OCI-LY3 (cell line): ENCODE data around the gene C21orf58.
A peak's percentile ranks its signal among the peaks of the same experiment; 100 is the strongest.
"Not testable (repeated sequence)": the region's sequence is repeated elsewhere in the genome, so short reads cannot be mapped to it uniquely, and the experiment has no call there.

Experiments used
- H2AFZ ChIP-seq: fragments of 200-600, 300-600 bp; shearing (Covaris generic); 2 replicates; pipeline ENCODE4 v1.6.0; 2014; ENCODE audit warnings: antibody characterized with exemption, low read depth, low read length
- H3K27ac ChIP-seq: fragments of 200-600, 300-600 bp; sonication (generic); 2 replicates; pipeline ENCODE4 v1.5.1; 2014; ENCODE audit warnings: mild to moderate bottlenecking, low read length, moderate library complexity, mixed read lengths
- H3K27me3 ChIP-seq: fragments of 200-600, 300-600 bp; sonication (generic); 2 replicates; pipeline ENCODE4 v1.6.1; 2014; ENCODE audit warnings: low read depth, low read length, mixed read lengths
- H3K36me3 ChIP-seq: fragments of 200-600, 300-600 bp; sonication (generic); replicated peaks from 2 replicates; pipeline ENCODE3; 2014; ENCODE audit warnings: low read depth, low read length, mixed read lengths
- H3K4me1 ChIP-seq: fragments of 300-600, 200-600 bp; sonication (generic); 2 replicates; pipeline ENCODE4 v1.6.1; 2014; ENCODE audit warnings: low read length, mixed read lengths
- H3K4me2 ChIP-seq: fragments of 200-600, 300-600 bp; sonication (generic); 2 replicates; pipeline ENCODE4 v1.6.1; 2014; ENCODE audit warnings: low read length, mixed read lengths
- H3K4me3 ChIP-seq: fragments of 300-600, 200-600 bp; sonication (generic); 2 replicates; pipeline ENCODE4 v1.5.1; 2014; ENCODE audit warnings: antibody characterized with exemption, mild to moderate bottlenecking, low read length, moderate library complexity
- H3K79me2 ChIP-seq: fragments of 300-600, 200-600 bp; shearing (Covaris generic); 2 replicates; pipeline ENCODE4 v1.6.1; 2014; ENCODE audit warnings: mild to moderate bottlenecking, low read length, mixed read lengths
- H3K9ac ChIP-seq: fragments of 300-600, 200-600 bp; shearing (Covaris generic); 2 replicates; pipeline ENCODE4 v1.6.0; 2014; ENCODE audit warnings: mild to moderate bottlenecking, low read length, moderate library complexity
- H3K9me3 ChIP-seq: fragments of 200-600, 300-600 bp; shearing (Covaris generic); 2 replicates; pipeline ENCODE4 v1.6.1; 2014; ENCODE audit warnings: low read length, mixed read lengths; ENCODE audit not compliant: insufficient read depth
- H4K20me1 ChIP-seq: fragments of 200-600, 300-600 bp; sonication (generic); 2 replicates; pipeline ENCODE4 v1.6.1; 2016; ENCODE audit warnings: low read length, mixed read lengths; ENCODE audit not compliant: insufficient read depth
- EZH2phosphoT487 ChIP-seq: fragments of 200-600 bp; shearing (Covaris generic); IDR thresholded peaks from 2 replicates; pipeline ENCODE4 v1.6.1; 2018; ENCODE audit warnings: antibody characterized with exemption, mixed run types, low read depth
- TF ChIP-seq, protein P1 (sequence below): fragments of 200-600, 300-600 bp; sonication (generic); IDR thresholded peaks from 2 replicates; pipeline ENCODE4 v1.5.1; 2014; ENCODE audit warnings: antibody characterized with exemption, low read length, low read depth

C21orf58 gene

GRCh38 chr21:46323710-46324389 lies at the start of gene C21orf58, which contains the start of gene PCNT:
C21orf58 (minus strand) TSS chr21:46323870; CDS start chr21:46322738, 1,132 bp downstream.
PCNT (plus strand) TSS chr21:46324156; CDS start chr21:46324229, 73 bp downstream.
- Histone ChIP-seq H2AFZ (peak within 1 kb of the TSS; percentile 70; the same call in 1 of the 2 replicates), H3K4me1 (peaks cover 21% of the 10 kb centered on the region), H3K36me3 (peaks cover 28% of the 10 kb centered on the region), H3K4me3 (peak within 1 kb of the TSS; percentile 96), H3K9me3 (no peaks in the 10 kb centered on the region), H3K79me2 (peaks cover 63% of the 10 kb centered on the region), H3K27ac (peak within 1 kb of the TSS; percentile 89), H3K4me2 (peak within 1 kb of the TSS; percentile 92), H4K20me1 (0 out of 2 replicates have a peak, but pooled peaks cover 4% of the 10 kb centered on the region), H3K27me3 (no peaks in the 10 kb centered on the region), H3K9ac (peak within 1 kb of the TSS; percentile 94)
- TF ChIP-seq, protein P1, sequence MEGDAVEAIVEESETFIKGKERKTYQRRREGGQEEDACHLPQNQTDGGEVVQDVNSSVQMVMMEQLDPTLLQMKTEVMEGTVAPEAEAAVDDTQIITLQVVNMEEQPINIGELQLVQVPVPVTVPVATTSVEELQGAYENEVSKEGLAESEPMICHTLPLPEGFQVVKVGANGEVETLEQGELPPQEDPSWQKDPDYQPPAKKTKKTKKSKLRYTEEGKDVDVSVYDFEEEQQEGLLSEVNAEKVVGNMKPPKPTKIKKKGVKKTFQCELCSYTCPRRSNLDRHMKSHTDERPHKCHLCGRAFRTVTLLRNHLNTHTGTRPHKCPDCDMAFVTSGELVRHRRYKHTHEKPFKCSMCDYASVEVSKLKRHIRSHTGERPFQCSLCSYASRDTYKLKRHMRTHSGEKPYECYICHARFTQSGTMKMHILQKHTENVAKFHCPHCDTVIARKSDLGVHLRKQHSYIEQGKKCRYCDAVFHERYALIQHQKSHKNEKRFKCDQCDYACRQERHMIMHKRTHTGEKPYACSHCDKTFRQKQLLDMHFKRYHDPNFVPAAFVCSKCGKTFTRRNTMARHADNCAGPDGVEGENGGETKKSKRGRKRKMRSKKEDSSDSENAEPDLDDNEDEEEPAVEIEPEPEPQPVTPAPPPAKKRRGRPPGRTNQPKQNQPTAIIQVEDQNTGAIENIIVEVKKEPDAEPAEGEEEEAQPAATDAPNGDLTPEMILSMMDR: no peak
- TF ChIP-seq EZH2phosphoT487: no peak

DNA sequence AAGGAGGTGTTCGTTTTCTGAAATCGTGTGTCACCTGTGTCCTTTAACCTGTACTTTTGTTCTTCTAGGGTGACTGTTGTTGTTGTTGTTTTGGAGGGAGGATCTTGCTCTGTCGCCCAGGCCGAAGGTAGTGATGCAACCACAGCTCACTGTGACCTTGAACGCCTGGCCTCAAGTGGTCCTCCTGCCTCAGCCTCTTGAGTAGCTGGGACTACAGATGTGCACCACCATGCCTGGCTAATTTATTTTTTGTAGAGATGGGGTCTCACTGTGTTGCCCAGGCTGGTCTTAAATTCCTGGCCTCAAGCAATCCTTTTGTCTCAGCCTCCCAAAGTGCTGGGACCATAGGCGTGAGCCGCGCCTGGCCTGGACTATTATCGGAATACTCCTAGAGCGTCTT lies 49.3 kb upstream of the C21orf58 start:
- H3K27ac ChIP-seq, H3K27me3 ChIP-seq, H3K4me2 ChIP-seq, H2AFZ ChIP-seq, H3K9me3 ChIP-seq, H3K4me3 ChIP-seq, H3K9ac ChIP-seq: not testable (repeated sequence)
- Histone ChIP-seq H4K20me1 (peaks cover 24% of the 10 kb centered on the region), H3K4me1 (peaks cover 42% of the 10 kb centered on the region), H3K79me2 (peaks cover 27% of the 10 kb centered on the region), H3K36me3 (peaks cover 13% of the 10 kb centered on the region)

GRCh38 chr21:46372014-46372485 lies 48.4 kb upstream of the C21orf58 start:
- H3K4me1 ChIP-seq: peaks cover 44% of the 10 kb centered on the region
- peak overlapping the region; percentile 36 for H3K4me2 ChIP-seq
- peaks cover 24% of the 10 kb centered on the region for H4K20me1 ChIP-seq
- H3K36me3 ChIP-seq: peaks cover 19% of the 10 kb centered on the region
- H3K9ac ChIP-seq: no peak overlapping the region
- H3K79me2 ChIP-seq: peaks cover 27% of the 10 kb centered on the region
- no peak overlapping the region for H2AFZ ChIP-seq
- H3K4me3 ChIP-seq: no peak overlapping the region
- no peaks in the 10 kb centered on the region for H3K9me3 ChIP-seq
- no peak overlapping the region for H3K27ac ChIP-seq
- TF ChIP-seq, protein P1: no peak
- TF ChIP-seq EZH2phosphoT487: no peak
- H3K27me3 ChIP-seq: no peaks in the 10 kb centered on the region

DNA sequence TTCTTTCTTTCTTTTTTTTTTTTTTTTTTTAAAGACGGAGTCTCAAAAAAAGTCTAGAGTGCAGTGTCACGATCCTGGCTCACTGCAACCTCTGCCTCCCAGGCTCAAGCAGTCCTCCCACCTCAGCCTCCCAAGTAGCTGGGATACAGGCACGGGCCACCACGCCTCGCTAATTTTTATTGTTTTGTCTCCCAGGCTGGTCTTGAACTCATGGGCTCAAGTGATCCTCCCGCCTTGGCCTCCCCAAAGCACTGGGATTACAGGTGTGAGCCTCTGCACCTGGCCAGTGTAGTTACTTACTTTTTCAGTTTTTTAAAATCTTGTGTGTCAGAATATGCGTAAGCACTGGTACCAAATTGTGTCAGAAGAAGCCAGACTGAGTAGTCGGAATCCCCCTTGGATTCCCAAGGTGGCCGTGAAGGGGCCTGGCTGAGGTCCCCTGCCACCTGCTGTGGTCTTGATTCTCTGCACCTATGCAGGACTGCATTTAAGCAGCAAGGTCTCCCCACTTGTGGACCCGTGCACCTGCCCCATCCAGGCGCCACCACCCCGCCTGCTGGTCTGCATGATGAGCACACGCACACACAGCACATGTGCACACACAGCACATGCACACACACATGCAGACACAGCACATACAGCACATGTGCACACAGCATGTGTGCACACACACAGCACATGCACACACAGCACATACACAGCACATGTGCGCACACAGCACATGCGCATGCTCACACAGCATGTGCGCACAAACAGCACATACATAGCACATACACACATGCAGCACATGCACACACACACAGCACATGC lies 47.7 kb upstream of the C21orf58 start:
- H3K9me3 ChIP-seq: no peaks in the 10 kb centered on the region
- H3K27ac ChIP-seq: peak overlapping the region; percentile 32; the same call in 1 of the 2 replicates
- TF ChIP-seq, protein P1: peak; percentile 17; the same call in 1 of the 2 replicates
- no peak for TF ChIP-seq EZH2phosphoT487
- no peak overlapping the region for H2AFZ ChIP-seq
- H3K27me3 ChIP-seq: no peaks in the 10 kb centered on the region
- no peak overlapping the region for H3K9ac ChIP-seq
- H3K36me3 ChIP-seq: peaks cover 26% of the 10 kb centered on the region
- H3K4me3 ChIP-seq: no peak overlapping the region
- H3K4me1 ChIP-seq: peaks cover 44% of the 10 kb centered on the region
- H4K20me1 ChIP-seq: peaks cover 24% of the 10 kb centered on the region
- H3K79me2 ChIP-seq: peaks cover 27% of the 10 kb centered on the region
- peak overlapping the region; percentile 36 for H3K4me2 ChIP-seq
